Skin epidermis (tissue), 12 donors: ENCODE measurements around the gene GNB1.
"Not testable (repeated sequence)": the region's sequence is repeated elsewhere in the genome, so short reads cannot be mapped to it uniquely, and the experiment has no call there.

Experiments used
- H3K27ac ChIP-seq, 21 experiments: fragments of 200-600 bp; sonication (generic) in 11 of 21; one replicate each; pipeline ENCODE4 v1.5.0; 2020; ENCODE audit warnings: mild to moderate bottlenecking in 3 of 21, inconsistent platforms in 2 of 21, moderate library complexity in 2 of 21
- H3K4me3 ChIP-seq, 7 experiments: fragments of 200-600 bp; sonication (generic) in 2 of 7; one replicate each; pipeline ENCODE4 v1.5.0; 2020; ENCODE audit warnings: inconsistent platforms in 2 of 7, mild to moderate bottlenecking in 2 of 7, moderate library complexity in 1 of 7

The GNB1 gene

DNA sequence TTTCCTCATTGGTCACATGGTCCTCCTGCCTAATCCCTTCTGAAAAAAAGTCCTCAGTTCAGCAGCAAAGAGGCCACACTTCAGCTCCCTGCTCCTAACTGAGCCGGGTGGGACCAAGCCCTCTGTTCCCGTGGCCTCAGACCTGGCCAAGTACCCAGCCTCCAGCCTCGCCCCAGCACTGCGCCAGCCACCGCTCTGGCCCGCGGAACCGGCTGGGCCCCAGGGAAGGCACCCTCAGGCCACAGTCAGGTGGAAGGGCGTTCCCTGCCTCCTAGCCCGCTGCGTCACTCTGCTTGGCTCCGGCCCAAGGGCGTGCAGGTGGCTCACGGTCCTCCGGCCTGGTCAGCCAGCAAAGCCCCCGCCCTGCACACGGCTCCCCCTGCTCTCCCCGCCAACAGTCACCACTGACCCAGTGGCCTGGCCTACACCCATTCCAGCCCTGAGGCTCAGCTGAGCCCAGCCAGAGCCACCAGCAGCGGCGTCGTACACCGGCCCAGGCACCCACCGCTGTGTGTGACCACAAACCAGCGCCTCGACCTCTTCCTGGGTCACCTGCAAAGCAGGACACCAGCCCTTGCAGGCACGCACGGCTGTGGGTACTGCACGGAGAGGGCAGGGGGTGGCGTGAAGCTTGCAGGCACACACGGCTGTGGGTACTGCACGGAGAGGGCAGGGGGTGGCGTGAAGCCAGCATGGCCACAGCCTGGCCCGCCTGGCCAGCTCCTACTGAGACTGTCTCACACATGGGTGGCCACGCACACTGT is 132.0 kb downstream of the GNB1 start:
- no peak overlapping the region for H3K4me3 ChIP-seq
- peak overlapping the region in 4 of 21 experiments; percentile 1 to 50 (median 33) for H3K27ac ChIP-seq

- no peak overlapping the region for H3K4me3 ChIP-seq
These were observed 132.7 kb downstream of the GNB1 start for GRCh38 chr1:1758059-1758621.

DNA sequence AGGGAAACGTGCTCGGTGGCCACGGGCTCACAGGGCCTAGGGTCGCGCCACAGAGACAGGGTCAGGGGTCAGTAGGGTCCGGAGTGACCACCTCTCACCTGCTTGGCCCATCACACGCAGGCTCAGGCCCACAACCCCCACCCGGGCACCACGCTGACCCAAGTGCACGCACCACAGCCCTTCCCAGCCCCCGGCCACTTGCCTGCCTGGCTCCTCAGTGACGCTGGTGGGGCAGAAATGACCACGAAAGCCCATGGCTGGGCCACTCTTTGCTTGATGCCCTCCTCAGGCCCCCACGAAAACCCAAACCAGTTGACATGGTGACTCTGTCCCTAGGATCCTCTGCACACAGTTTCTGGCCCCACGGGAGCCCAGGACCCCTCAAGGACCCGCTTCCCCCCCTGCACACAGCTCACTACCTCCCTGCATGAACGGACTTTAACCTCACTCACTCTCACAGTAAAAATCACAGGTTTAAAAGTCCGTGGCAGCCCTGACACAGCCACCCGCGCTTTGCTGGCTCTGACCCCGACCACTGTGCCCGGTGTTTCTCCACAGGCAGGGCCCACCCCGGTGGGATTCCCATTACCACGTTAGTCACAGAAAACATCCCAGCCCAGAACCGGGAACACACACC is 133.3 kb downstream of the GNB1 start:
- Histone ChIP-seq H3K27ac (no peak overlapping the region), H3K4me3 (no peak overlapping the region)

More at GRCh38 chr1:1758059-1758621, 132.7 kb downstream of the GNB1 start:
- peak overlapping the region in 3 of 21 experiments; percentile 1 to 50 (median 22) for H3K27ac ChIP-seq

DNA sequence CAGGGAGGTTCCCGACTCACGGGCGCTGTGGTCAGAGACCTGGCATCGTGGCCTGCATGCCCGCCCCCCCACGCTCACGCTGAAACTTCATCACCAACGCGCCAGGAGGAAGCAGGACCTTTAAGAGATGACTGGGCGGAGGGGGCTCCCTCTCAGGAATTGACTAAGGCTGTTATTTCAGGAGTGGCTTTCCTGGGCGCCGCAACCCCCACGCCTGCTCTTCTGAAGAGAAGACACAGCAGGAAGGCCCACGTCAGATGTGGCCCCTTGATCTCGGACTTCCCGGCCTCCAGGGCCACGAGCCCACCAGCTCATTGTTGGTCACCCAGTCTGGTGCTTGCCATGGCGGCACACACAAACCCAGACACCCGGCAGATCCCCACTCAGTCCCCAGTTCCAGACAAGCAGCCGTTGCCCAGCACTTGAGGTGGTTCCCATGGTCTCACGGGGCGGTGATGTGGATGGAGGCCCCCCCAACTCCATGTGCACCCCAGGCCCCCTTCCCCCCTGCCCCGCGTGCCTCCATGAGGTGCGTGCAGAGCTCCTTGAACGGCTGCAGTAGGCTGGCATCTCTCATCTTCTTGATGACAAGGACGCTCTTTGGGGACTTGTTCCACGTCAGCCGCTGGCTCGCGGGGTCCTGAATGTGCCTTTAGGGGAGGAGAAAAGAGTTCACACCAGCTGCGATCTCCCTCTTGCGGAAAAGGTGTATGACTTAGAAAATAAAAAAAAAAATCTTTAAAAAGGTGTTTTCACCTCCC is 134.0 kb downstream of the GNB1 start:
- H3K27ac ChIP-seq, result no peak overlapping the region
- no peak overlapping the region for H3K4me3 ChIP-seq

DNA sequence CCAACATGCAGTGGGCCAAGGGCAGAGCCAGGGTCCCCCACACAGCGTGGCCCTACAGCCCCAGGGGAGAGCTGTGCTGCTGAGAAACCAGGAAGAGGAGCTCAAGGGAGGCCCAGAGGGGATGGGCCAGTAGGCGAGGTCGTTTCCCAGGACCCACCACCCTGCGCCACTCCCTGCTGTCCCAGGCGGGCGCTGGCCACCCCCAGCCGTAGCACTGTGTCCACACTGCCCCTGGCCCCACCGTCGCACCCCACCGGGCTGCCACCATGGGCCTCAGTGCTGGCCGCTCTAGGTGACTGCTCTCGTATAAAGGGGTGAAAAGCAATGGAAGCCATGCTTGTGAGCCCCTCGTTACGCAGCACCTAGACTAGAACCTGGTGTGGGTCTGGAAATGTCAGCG is 135.0 kb downstream of the GNB1 start:
- H3K27ac ChIP-seq, result no peak overlapping the region
- H3K4me3 ChIP-seq, result no peak overlapping the region

DNA sequence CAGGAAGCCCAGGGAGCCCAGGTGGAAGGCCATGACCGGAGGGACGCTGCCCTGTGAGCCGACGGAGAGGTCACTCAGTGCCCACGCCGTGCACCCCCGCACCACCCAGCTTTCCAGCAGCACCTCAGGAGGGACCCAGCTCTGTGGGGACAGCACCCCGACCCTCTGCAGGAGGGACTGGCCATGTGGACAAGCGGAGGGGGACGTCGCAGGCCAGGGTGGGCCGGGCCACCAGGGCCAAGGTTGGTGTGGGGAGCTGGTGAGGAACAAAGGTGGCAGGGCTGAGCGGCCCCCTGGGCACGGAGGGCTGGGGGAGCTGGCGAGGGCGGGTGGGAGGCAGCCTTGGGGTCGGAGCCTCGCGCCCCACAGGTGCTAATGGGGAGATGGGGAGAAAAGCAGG is 135.5 kb downstream of the GNB1 start:
- Histone ChIP-seq H3K4me3 (no peak overlapping the region), H3K27ac (no peak overlapping the region)

- no peak overlapping the region for H3K4me3 ChIP-seq
- H3K27ac ChIP-seq, result no peak overlapping the region
These were observed 136.7 kb downstream of the GNB1 start for GRCh38 chr1:1754051-1754815.

- no peak overlapping the region for H3K4me3 ChIP-seq
- H3K27ac ChIP-seq, result no peak overlapping the region
These were observed 137.3 kb downstream of the GNB1 start for GRCh38 chr1:1753607-1754005.

- H3K27ac ChIP-seq, result no peak overlapping the region
- H3K4me3 ChIP-seq, result no peak overlapping the region
These were observed 138.0 kb downstream of the GNB1 start for GRCh38 chr1:1752636-1753606.

DNA sequence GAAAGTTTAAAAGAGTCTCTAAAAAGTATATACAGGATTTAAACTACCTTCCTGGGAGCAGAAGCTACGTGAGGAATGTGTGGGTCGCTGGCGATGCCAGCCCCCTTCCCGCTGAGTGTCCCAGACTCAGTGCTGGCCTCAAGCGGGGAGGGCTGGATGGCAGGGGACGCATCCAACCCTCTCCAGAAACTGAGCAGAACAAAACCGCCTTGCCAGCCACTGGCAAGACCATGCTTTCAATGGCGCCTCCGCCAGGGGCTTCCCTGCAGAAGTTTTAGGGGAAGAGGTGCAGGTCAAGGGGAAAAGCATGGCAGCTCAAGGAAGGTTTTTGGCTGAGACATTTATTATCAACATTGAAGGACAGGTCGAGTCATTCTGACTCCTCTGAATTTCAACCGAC is 138.7 kb downstream of the GNB1 start:
- no peak overlapping the region for H3K27ac ChIP-seq

DNA sequence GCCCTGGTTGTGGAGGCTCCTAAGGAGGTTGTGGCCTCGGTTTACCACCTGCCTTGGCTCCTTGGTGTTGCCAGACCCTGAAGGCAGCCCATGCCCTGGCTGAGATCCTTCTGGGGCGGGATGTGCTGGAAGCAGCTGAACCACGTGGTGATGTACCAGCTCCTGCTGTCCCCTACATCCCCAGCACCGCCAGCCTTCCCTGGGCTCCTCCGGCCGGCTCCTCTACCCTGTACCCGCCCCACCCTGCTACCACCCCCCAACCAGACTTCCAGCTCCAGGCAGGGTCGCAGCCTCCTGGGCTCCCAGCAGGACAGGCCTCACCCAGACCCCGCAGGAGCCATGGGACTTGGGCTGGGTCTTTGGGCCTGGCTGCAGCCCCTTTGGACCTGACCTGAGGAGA is 140.9 kb downstream of the GNB1 start:
- H3K4me3 ChIP-seq, H3K27ac ChIP-seq: not testable (repeated sequence)

More for the DNA sequence above, 138.7 kb downstream of the GNB1 start:
- H3K4me3 ChIP-seq, result no peak overlapping the region

DNA sequence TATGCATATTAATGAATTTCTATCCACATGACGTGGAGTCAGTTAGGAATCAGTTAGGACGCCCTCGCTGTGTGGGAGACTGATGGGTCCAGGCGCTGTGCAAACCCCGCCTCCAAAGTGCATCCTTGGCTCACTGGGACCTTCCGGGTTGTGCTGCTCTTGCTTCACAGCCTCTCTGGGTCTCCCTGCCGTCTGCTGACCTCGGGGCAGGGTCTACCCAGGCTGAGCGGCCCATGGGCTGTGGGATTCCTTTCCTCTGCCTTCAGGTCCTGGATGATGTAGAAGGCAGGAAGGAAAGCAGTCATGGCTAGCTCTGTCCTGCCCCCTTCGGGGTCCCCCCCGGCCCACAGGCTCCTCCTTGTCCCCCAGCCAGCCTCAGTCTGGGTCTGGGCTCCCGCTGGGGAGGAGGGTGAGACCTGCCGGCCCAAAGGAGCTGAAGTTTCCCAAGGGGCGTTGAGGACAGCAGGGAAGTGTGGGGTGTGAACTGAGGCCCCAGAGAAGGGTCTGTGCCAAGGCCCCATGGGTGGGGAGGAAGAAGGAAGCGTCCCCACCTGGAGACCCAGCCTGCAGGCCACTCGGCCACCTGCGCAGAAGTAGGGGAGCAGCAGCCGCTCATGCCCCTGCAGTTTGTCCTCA is 142.1 kb downstream of the GNB1 start:
- Histone ChIP-seq H3K4me3 (no peak overlapping the region), H3K27ac (no peak overlapping the region)

- peak overlapping the region in 2 of 7 experiments; percentile 37 to 41 for H3K4me3 ChIP-seq
- H3K27ac ChIP-seq, result peak overlapping the region in 13 of 21 experiments; percentile 80 to 99 (median 89)
These were observed 144.3 kb downstream of the GNB1 start for GRCh38 chr1:1746566-1746909.

GRCh38 chr1:1745651-1746565 is 145.0 kb downstream of the GNB1 start:
- H3K4me3 ChIP-seq, result peak overlapping the region in 4 of 7 experiments; percentile 33 to 41 (median 36)
- H3K27ac ChIP-seq, result peak overlapping the region in 14 of 21 experiments; percentile 71 to 99 (median 89)

- not testable (repeated sequence) for H3K27ac ChIP-seq
These were observed 148.4 kb downstream of the GNB1 start for GRCh38 chr1:1742529-1742928.

GRCh38 chr1:1741013-1741412 is 149.9 kb downstream of the GNB1 start:
- not testable (repeated sequence) for H3K4me3 ChIP-seq

More at GRCh38 chr1:1742529-1742928, 148.4 kb downstream of the GNB1 start:
- H3K4me3 ChIP-seq, result not testable (repeated sequence)

GRCh38 chr1:1738799-1739337 is 152.0 kb downstream of the GNB1 start:
- not testable (repeated sequence) for H3K27ac ChIP-seq, H3K4me3 ChIP-seq

More at GRCh38 chr1:1741013-1741412, 149.9 kb downstream of the GNB1 start:
- peak overlapping the region in 4 of 21 experiments; percentile 9 to 63 (median 52) for H3K27ac ChIP-seq
